ENCODE data around the gene CLASRP. TPM values are rescaled to one million over a fixed set of nuclear protein-coding genes. Genes with fewer than 3 reads are reported as not detected.

Gene CLASRP
- polyA plus RNA-seq, 1 donor from 2014 or later, result 27.0 TPM

- H3K4me3 Mint-ChIP-seq, result peak overlapping the region; percentile 95 to 99 (median 98)
- peaks cover 9% of the 10 kb centered on the region for H3K36me3 Mint-ChIP-seq
- H3K4me1 Mint-ChIP-seq, result peaks cover 28 to 30% (median 30%) of the 10 kb centered on the region in 3 donors
- H3K27ac Mint-ChIP-seq, result peak overlapping the region; percentile 88 to 98 (median 90)
- H3K27me3 Mint-ChIP-seq, result no peaks in the 10 kb centered on the region
- no peaks in the 10 kb centered on the region for H3K9me3 Mint-ChIP-seq
Measured at GRCh38 chr19:45040059-45040771, 1.4 kb downstream of the CLASRP start.

GRCh38 chr19:45041125-45041524 is 2.3 kb downstream of the CLASRP start:
- H3K4me3 Mint-ChIP-seq, result peak overlapping the region; percentile 77 to 99 (median 92)
- H3K27me3 Mint-ChIP-seq, result no peaks in the 10 kb centered on the region
- no peaks in the 10 kb centered on the region for H3K9me3 Mint-ChIP-seq
- H3K36me3 Mint-ChIP-seq, result peaks cover 9% of the 10 kb centered on the region
- H3K4me1 Mint-ChIP-seq, result peaks cover 28 to 38% (median 37%) of the 10 kb centered on the region in 3 donors
- H3K27ac Mint-ChIP-seq, result peak overlapping the region; percentile 90 to 98 (median 91)

- H3K27ac Mint-ChIP-seq, result peak overlapping the region; percentile 84 to 97 (median 88)
- H3K4me1 Mint-ChIP-seq, result peaks cover 26 to 54% (median 43%) of the 10 kb centered on the region in 3 donors
- no peaks in the 10 kb centered on the region for H3K27me3 Mint-ChIP-seq
- no peaks in the 10 kb centered on the region for H3K9me3 Mint-ChIP-seq
- peaks cover 3% of the 10 kb centered on the region for H3K36me3 Mint-ChIP-seq
- H3K4me3 Mint-ChIP-seq, result peak overlapping the region in 2 of 4 donors; percentile 58 to 97
Measured at GRCh38 chr19:45045671-45046353, 7.0 kb downstream of the CLASRP start.

- peak overlapping the region; percentile 88 to 98 (median 97) for H3K27ac Mint-ChIP-seq
- no peaks in the 10 kb centered on the region for H3K9me3 Mint-ChIP-seq
- H3K4me3 Mint-ChIP-seq, result peak overlapping the region in 3 of 4 donors; percentile 93 to 97 (median 94)
- peaks cover 29 to 53% (median 41%) of the 10 kb centered on the region in 3 donors for H3K4me1 Mint-ChIP-seq
- H3K36me3 Mint-ChIP-seq, result peaks cover 3% of the 10 kb centered on the region
- no peaks in the 10 kb centered on the region for H3K27me3 Mint-ChIP-seq
Measured at GRCh38 chr19:45046355-45046754, 7.5 kb downstream of the CLASRP start.

- Mint-ChIP-seq H3K27ac (peak overlapping the region; percentile 97 to 98 (median 98)), H3K27me3 (no peaks in the 10 kb centered on the region), H3K9me3 (no peaks in the 10 kb centered on the region), H3K4me3 (peak overlapping the region; percentile 83 to 97 (median 94)), H3K4me1 (peaks cover 28 to 52% (median 39%) of the 10 kb centered on the region in 3 donors), H3K36me3 (peaks cover 3% of the 10 kb centered on the region)
Measured at GRCh38 chr19:45047188-45047797, 8.4 kb downstream of the CLASRP start.

GRCh38 chr19:45049073-45049736 is 10.4 kb downstream of the CLASRP start:
- Mint-ChIP-seq H3K27ac (peak overlapping the region; percentile 79 to 94 (median 92)), H3K4me3 (peak overlapping the region in 3 of 4 donors; percentile 58 to 84 (median 77)), H3K27me3 (no peaks in the 10 kb centered on the region)

GRCh38 chr19:45050036-45050435 is 11.2 kb downstream of the CLASRP start:
- Mint-ChIP-seq H3K9me3 (no peaks in the 10 kb centered on the region), H3K36me3 (peaks cover 4% of the 10 kb centered on the region), H3K27ac (peak overlapping the region; percentile 79 to 94 (median 92)), H3K4me3 (peak overlapping the region in 3 of 4 donors; percentile 58 to 84 (median 77)), H3K4me1 (peaks cover 26 to 61% (median 47%) of the 10 kb centered on the region in 3 donors), H3K27me3 (no peaks in the 10 kb centered on the region)

More at GRCh38 chr19:45049073-45049736, 10.4 kb downstream of the CLASRP start:
- Mint-ChIP-seq H3K36me3 (peaks cover 7% of the 10 kb centered on the region), H3K9me3 (no peaks in the 10 kb centered on the region), H3K4me1 (peaks cover 30 to 60% (median 46%) of the 10 kb centered on the region in 3 donors)

GRCh38 chr19:45051929-45052579 is 13.2 kb downstream of the CLASRP start:
- Mint-ChIP-seq H3K4me1 (peaks cover 25 to 52% (median 40%) of the 10 kb centered on the region in 3 donors), H3K27me3 (no peaks in the 10 kb centered on the region), H3K27ac (peak overlapping the region; percentile 73 to 95 (median 87)), H3K4me3 (peak overlapping the region; percentile 73 to 92 (median 82)), H3K9me3 (no peaks in the 10 kb centered on the region), H3K36me3 (peaks cover 6% of the 10 kb centered on the region)

GRCh38 chr19:45056831-45057230 is 18.0 kb downstream of the CLASRP start:
- H3K36me3 Mint-ChIP-seq, result peaks cover 8% of the 10 kb centered on the region
- no peaks in the 10 kb centered on the region for H3K27me3 Mint-ChIP-seq

GRCh38 chr19:45057444-45057843 is 18.6 kb downstream of the CLASRP start:
- Mint-ChIP-seq H3K9me3 (no peaks in the 10 kb centered on the region), H3K4me1 (peaks cover 13 to 34% (median 28%) of the 10 kb centered on the region in 3 donors), H3K36me3 (peaks cover 8% of the 10 kb centered on the region), H3K4me3 (peak overlapping the region in 1 of 4 donors; percentile 7), H3K27me3 (no peaks in the 10 kb centered on the region), H3K27ac (peak overlapping the region; percentile 57 to 84 (median 63))

More at GRCh38 chr19:45056831-45057230, 18.0 kb downstream of the CLASRP start:
- H3K4me1 Mint-ChIP-seq, result peaks cover 19 to 40% (median 34%) of the 10 kb centered on the region in 3 donors
- peak overlapping the region in 2 of 4 donors; percentile 7 to 79 for H3K4me3 Mint-ChIP-seq
- H3K9me3 Mint-ChIP-seq, result no peaks in the 10 kb centered on the region
- peak overlapping the region; percentile 57 to 84 (median 63) for H3K27ac Mint-ChIP-seq

- Mint-ChIP-seq H3K36me3 (peaks cover 7% of the 10 kb centered on the region), H3K27ac (peak overlapping the region; percentile 55 to 80 (median 64)), H3K27me3 (no peaks in the 10 kb centered on the region), H3K4me3 (no peak overlapping the region), H3K4me1 (peaks cover 13 to 28% (median 22%) of the 10 kb centered on the region in 3 donors), H3K9me3 (no peaks in the 10 kb centered on the region)
Measured at GRCh38 chr19:45058622-45059159, 19.8 kb downstream of the CLASRP start.

GRCh38 chr19:45059258-45059965 is 20.6 kb downstream of the CLASRP start:
- peak overlapping the region; percentile 7 to 80 (median 55) for H3K27ac Mint-ChIP-seq
- no peaks in the 10 kb centered on the region for H3K9me3 Mint-ChIP-seq
- H3K36me3 Mint-ChIP-seq, result peaks cover 6% of the 10 kb centered on the region
- peaks cover 13 to 26% (median 22%) of the 10 kb centered on the region in 3 donors for H3K4me1 Mint-ChIP-seq
- no peaks in the 10 kb centered on the region for H3K27me3 Mint-ChIP-seq
- H3K4me3 Mint-ChIP-seq, result peak overlapping the region in 2 of 4 donors; percentile 2 to 68

GRCh38 chr19:45061965-45062364 is 23.1 kb downstream of the CLASRP start:
- Mint-ChIP-seq H3K36me3 (peaks cover 4% of the 10 kb centered on the region), H3K9me3 (no peaks in the 10 kb centered on the region), H3K4me1 (peaks cover 7 to 15% (median 14%) of the 10 kb centered on the region in 3 donors), H3K4me3 (no peak overlapping the region), H3K27ac (peak overlapping the region in 1 of 3 donors; percentile 28), H3K27me3 (no peaks in the 10 kb centered on the region)

Measured in IgD-negative memory B cell (primary cell).